NCI-H128 (cell line): Measurements from ENCODE around the gene TEX51.

Experiments
- DNase-seq: peaks from one replicate; lab custom pipeline; 2025; ENCODE audit not compliant: unreplicated experiment; lab: John Stamatoyannopoulos, UW

Gene TEX51

DNA sequence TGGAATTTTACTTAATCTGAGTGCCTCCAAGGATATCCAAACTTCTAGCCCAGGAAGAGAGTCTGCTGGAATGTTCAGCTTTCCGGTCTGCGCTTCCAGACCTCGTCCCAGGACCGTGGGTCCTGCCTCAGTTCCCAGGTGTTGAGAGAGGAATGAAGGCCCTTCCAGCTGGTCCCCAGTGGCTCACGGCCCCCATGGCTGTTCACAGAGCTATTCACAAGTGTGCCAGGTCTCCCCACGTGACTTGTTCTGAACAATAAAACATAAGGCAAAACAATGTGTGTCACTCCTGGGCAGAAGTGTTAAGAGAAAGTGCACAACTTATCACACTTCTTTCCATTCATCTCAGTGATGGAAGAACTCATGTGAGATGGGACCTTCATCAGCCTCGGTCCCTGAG lies 20.1 kb upstream of the TEX51 start:
- DNase-seq, result no peak

DNA sequence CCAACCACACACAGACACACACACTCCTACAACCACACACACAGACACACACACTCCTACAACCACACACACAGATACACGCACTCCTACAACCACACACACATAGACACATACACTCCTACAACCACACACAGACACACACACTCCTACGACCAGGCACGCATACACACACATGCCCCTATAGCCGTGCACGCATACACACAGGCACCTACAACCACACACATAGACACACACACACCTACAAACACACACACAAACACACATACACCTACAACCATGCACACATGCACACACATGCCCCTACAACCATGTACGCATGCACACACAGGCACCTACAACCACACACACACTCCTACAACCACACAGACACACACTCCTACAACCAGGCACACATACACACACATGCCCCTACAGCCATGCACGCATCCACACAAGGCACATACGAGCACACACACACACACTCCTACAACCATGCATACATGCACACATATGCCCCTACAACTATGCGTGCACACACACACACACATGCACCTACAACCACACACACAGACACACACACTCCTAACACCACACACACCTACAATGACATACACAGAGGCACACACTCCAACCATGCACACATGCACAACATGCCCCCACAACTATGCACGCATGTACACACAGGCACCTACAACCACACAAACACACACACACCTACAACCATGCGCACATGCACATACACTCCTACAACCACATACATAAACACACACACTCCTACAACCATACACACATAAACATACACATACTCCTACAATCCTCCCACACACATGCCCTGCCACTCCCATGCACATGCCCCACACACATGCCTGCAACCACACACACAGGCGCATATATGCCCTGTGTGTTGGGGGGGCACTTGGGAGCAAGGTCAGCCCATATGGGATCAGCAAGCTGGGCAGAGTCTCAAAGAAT lies 19.1 kb upstream of the TEX51 start:
- DNase-seq, result no peak

- DNase-seq, result no peak
Observed at GRCh38 chr2:126880324-126880723, 18.4 kb upstream of the TEX51 start.

- DNase-seq, result no peak
Observed at GRCh38 chr2:126880817-126881216, 17.9 kb upstream of the TEX51 start.

- no peak for DNase-seq
Observed at GRCh38 chr2:126881591-126881990, 17.1 kb upstream of the TEX51 start.

- no peak for DNase-seq
Observed at GRCh38 chr2:126882181-126882580, 16.5 kb upstream of the TEX51 start.

DNA sequence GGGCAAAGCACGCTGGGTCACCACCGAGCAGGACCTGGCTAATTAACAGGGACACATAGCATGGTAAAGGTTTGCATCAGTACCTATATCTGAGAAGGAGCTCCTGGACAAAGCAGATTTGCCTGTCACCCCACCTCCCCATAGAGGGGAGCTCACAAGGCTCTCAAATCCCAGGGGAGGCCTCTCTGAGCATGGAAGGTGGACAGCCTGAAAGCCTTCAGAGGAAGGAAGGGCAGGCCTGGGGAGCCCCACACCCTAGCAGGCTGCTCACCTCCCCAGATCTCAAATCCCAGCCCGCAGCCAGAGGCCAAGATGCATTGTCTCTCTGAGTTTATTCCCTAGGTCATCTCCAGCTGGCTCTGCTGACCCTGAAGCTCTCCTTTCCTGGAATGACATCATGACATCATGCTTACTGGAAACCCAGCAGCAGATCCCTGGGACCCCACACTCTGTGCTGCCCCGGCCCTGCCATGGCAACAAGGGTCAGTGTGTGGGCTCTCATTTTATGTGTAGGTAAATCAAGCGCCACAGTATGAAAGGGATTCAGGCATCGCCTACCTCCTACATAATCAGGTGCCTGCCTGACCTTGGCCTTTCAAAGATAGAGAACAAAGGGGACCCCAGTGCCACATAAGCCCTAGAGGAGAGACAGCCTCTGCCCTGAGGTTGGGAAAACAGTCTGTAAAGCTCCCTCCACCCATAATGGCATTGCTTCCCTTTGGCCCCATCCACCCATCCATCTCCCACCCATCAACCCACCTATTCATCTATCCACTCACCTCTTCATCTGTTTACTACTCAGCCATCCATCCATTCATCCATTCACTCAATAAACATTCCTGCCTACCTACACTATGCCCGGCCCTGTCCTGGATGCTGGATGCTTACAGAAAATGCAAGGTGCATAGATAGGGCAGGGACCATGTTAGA lies 15.7 kb upstream of the TEX51 start:
- no peak for DNase-seq

DNA sequence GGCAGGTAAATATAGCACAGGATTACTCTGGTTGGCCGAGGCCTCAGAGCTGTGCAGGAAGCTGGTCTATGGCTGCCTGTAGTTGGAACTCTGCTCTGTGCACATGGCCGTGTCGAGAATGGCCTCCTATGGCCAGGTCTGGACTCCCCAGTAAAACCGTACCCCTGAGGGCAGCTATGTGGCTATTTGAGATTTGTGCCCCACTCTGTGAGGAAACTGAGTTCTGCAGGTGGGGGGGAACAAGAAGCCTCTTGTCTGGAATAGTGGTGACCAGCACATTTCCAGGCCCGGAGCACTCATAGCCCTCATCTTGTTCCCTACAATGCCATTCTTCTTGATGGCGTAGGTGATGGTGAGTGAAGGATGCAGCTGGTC lies 15.0 kb upstream of the TEX51 start:
- no peak for DNase-seq

GRCh38 chr2:126884861-126885750 lies 13.6 kb upstream of the TEX51 start:
- no peak for DNase-seq

DNA sequence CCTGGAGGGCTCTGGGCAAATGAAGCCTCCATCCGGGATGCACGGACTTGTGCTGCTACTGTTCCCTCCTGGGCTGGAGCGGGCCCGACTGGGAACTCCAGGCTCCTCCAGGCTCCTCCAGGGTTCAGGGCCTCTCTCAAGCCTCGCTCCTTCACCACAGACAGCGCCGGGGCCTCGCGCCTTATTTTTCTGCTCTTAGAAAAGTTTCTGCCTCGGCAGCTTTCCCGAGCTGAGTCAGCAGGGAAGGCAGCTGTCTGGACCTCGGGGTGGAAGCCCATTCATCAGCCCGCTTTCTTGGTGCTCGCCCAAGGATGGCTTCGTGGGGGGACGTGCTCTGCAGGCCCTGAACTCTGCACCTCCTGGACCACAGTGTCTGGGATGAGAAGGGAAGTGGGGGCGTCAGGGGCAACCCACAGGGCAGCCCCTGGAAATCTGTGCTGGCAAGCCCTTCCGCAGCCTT lies 12.9 kb upstream of the TEX51 start:
- DNase-seq, result no peak

DNA sequence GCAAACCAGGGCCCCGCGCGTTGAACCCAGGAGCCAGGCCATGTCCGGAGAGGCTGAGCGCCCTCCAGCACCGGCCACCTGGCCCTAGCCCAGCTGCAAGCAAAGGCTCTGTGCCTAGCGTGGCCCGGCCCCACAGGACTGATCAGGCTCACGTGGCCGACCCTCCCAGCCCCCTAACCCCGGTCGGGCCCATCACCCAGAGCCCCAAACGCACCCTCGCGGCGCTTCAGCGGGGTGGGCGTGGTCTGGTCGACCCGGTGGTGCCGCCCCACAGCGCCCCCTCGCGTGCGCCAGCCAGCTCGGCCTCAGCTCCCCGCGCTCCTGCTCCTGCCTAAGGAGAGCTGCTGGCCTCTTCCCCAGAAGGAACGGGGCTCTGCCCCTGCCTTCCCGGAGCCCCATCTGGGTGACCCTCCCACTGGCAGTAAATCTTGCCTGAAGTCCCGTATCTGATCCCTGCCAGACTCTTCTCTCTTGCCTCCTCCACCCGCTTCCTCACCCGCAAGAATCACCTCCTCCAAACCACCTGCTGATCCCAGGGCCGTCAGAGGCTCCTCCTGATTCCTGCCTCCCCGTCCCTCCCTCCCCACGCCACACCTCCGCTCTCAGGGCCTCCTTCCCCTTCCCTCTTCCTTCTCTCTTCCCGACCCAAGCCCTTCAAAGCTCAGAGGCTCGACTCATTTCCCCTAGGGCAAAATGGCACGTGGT lies 12.3 kb upstream of the TEX51 start:
- no peak for DNase-seq

- no peak for DNase-seq
Observed at GRCh38 chr2:126886916-126887280, 11.8 kb upstream of the TEX51 start.

DNA sequence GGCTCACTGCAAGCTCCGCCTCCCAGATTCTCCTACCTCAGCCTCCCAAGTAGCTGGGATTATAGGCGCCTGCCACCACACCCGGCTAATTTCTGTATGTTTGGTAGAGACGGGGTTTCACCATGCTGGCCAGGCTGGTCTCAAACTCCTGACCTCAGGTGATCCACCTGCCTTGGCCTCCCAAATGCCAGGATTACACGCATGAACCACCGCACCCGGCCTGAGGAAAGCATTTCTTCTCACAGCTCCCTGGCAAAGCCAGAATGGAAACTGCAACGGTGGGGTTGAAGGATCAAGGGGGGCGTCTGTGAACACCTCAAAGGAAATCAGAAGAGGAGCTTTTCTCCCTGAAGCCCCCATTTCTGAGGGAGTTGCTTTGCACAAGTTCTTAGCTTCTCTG lies 11.2 kb upstream of the TEX51 start:
- DNase-seq, result no peak

GRCh38 chr2:126888046-126888445 lies 10.6 kb upstream of the TEX51 start:
- no peak for DNase-seq

DNA sequence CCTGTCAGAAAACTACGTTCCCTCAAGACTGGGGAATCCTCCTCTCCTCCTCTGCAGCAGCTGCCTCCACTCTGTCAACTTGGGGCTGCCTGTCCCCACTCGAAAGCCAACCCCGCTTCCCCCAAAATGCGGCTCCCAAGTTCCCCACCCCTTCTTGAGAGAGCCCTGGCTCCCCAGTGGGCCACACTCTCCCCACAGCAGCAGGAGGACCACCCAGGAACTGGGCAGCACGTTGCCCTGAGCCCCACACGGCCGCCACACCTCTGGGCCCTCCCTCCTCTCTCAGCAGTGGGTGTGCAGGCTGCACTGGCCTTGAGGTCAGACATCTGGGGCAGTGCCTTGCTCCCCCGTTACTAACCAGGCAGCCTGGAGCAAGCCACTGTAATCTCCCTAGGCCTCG lies 9.6 kb upstream of the TEX51 start:
- no peak for DNase-seq

- DNase-seq, result no peak
Observed at GRCh38 chr2:126889496-126890135, 9.1 kb upstream of the TEX51 start.

- DNase-seq, result no peak
Observed at GRCh38 chr2:126890136-126890510, 8.6 kb upstream of the TEX51 start.

DNA sequence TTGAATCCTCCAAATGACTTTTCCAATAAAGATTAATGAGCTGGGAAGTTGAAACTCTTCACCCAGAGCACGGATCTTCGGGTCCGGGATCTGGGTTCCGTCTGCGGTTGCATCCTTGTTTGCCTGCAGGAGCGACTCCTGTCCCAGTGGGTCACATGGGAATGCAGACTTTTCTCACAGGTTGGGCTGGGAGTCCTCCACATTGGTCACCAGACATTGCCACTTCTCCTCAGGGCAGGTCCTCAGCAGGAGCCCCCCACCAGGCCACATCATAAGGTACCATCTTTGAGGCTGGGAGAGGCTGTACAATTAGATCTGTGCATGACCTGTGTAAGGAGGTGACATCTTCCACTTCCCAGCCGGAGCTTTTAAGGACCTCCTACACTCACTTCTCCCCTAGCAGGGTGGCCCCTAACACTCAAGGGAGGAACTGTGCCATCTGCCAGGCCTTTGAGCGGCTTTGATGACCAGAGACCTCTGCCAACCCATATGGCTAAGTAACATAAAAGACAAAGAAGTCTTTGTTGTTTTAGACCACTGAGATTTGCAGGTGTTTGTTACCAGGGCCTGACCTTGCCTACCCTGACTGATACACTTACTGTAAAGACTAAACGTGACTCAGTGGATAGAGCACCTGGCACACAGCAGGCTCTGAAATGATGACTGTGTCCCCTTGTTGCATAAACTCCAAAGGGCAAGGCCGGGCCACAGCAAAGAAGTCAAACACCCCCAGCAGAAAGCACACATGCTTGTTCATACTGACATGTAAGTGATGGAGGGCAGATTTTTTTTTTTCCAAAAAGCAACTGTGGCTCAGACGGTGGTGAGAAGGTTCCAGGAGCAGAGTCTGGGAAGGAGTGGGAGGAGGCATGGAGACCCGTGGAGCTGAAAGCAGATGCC lies 7.9 kb upstream of the TEX51 start:
- no peak for DNase-seq
